GM18526 (cell line): ENCODE measurements around the gene RASAL2.

ENCODE experiments used
- POLR2A ChIP-seq: IDR thresholded peaks from 3 replicates; pipeline ENCODE4 v1.6.1; 2011; ENCODE audit not compliant: insufficient read length; ENCODE audit errors: extremely low read depth

RASAL2 gene

GRCh38 chr1:178495741-178496409, 402.0 kb downstream of the RASAL2 start:
- TF ChIP-seq POLR2A = no peak

GRCh38 chr1:178496410-178497135, 402.7 kb downstream of the RASAL2 start, which contains the start of gene CLEC20A:
CLEC20A (minus strand) TSS chr1:178496964; CDS start chr1:178496939, 25 bp downstream.
- no peak for TF ChIP-seq POLR2A

GRCh38 chr1:178497903-178498478, 404.1 kb downstream of the RASAL2 start:
- no peak for TF ChIP-seq POLR2A

GRCh38 chr1:178498896-178499675, 405.2 kb downstream of the RASAL2 start:
- TF ChIP-seq POLR2A = no peak

GRCh38 chr1:178500091-178500770, 406.3 kb downstream of the RASAL2 start:
- no peak for TF ChIP-seq POLR2A

- no peak for TF ChIP-seq POLR2A
These were observed 407.1 kb downstream of the RASAL2 start for GRCh38 chr1:178500936-178501554.

- TF ChIP-seq POLR2A = no peak
These were observed 407.9 kb downstream of the RASAL2 start for GRCh38 chr1:178501705-178502329.

GRCh38 chr1:178502330-178502714, 408.4 kb downstream of the RASAL2 start:
- no peak for TF ChIP-seq POLR2A

GRCh38 chr1:178502856-178503255, 409.0 kb downstream of the RASAL2 start:
- TF ChIP-seq POLR2A = no peak

GRCh38 chr1:178503849-178504248, 409.9 kb downstream of the RASAL2 start:
- TF ChIP-seq POLR2A = no peak

- no peak for TF ChIP-seq POLR2A
These were observed 410.4 kb downstream of the RASAL2 start for GRCh38 chr1:178504286-178504685.

GRCh38 chr1:178506177-178506576, 412.3 kb downstream of the RASAL2 start:
- TF ChIP-seq POLR2A = no peak

GRCh38 chr1:178506669-178507068, 412.8 kb downstream of the RASAL2 start:
- no peak for TF ChIP-seq POLR2A

GRCh38 chr1:178509414-178510007, 415.6 kb downstream of the RASAL2 start:
- no peak for TF ChIP-seq POLR2A
